Stimulated activated CD4-positive, alpha-beta T cell treated with anti-CD3 and anti-CD28 coated beads, Interleukin-15, amount 100 ng/mL, for 1 hour (primary cell): ENCODE data around the gene CCDC97.
"Not testable (repeated sequence)": the region's sequence is repeated elsewhere in the genome, so short reads cannot be mapped to it uniquely, and the experiment has no call there.

Experiments used
- DNase-seq, 2 donors: peaks; one replicate each; pipeline ENCODE4 v3.0.0-alpha.2; 2020; ENCODE audit warnings: low read depth in 1 of 2, low spot score in 1 of 2

The CCDC97 gene

GRCh38 chr19:41332468-41332867, 22.5 kb downstream of the CCDC97 start:
- no peak for DNase-seq

- no peak for DNase-seq
Measured at GRCh38 chr19:41334793-41335192, 24.8 kb downstream of the CCDC97 start.

GRCh38 chr19:41335467-41335866, 25.5 kb downstream of the CCDC97 start:
- DNase-seq, result no peak

DNA sequence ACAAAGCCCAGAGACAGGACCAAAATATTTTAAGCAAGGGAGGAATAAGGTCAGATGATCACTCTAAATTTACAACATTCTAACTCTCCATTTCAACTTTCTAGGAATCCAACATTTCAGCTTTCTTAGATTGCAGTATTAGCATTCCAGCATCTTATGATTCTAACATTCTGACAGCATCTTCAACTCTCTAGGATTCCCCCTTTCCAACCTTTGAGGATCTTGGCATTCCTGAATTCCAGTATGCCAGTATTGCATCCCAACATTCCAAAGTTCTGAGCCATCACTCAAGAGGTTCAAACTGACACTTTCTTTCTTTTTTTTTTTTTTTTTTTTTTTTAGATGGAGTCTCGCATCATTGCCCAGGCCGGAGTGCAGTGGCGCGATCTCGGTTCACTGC, 30.0 kb downstream of the CCDC97 start:
- DNase-seq, result no peak

- DNase-seq, result no peak
Measured at GRCh38 chr19:41341669-41342490, 31.9 kb downstream of the CCDC97 start.

GRCh38 chr19:41344162-41344561, 34.2 kb downstream of the CCDC97 start:
- DNase-seq, result no peak

DNA sequence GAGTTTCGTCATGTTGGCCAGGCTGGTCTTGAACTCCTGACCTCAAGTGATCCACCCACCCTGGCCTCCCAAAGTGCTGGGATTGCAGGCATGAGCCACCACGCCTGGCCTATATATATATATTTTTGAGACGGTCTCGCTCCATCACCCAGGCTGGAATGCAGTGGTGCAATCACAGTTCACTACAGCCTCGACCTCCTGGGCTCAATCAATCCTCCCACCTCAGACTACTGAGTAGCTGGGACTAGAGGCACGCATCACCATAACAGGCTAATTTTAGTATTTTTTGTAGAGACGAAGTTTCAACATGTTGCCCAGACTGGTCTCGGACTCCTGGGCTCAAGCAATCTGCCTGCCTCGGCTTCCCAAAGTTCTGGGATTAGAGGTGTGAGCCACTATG, 36.9 kb downstream of the CCDC97 start:
- DNase-seq, result not testable (repeated sequence)

- DNase-seq, result no peak
Measured at GRCh38 chr19:41350735-41351338, 40.9 kb downstream of the CCDC97 start.

- peak; percentile 57 to 73 for DNase-seq
Measured at GRCh38 chr19:41351339-41352245, 41.6 kb downstream of the CCDC97 start.

- no peak for DNase-seq
Measured at GRCh38 chr19:41352279-41352608, 42.3 kb downstream of the CCDC97 start.

DNA sequence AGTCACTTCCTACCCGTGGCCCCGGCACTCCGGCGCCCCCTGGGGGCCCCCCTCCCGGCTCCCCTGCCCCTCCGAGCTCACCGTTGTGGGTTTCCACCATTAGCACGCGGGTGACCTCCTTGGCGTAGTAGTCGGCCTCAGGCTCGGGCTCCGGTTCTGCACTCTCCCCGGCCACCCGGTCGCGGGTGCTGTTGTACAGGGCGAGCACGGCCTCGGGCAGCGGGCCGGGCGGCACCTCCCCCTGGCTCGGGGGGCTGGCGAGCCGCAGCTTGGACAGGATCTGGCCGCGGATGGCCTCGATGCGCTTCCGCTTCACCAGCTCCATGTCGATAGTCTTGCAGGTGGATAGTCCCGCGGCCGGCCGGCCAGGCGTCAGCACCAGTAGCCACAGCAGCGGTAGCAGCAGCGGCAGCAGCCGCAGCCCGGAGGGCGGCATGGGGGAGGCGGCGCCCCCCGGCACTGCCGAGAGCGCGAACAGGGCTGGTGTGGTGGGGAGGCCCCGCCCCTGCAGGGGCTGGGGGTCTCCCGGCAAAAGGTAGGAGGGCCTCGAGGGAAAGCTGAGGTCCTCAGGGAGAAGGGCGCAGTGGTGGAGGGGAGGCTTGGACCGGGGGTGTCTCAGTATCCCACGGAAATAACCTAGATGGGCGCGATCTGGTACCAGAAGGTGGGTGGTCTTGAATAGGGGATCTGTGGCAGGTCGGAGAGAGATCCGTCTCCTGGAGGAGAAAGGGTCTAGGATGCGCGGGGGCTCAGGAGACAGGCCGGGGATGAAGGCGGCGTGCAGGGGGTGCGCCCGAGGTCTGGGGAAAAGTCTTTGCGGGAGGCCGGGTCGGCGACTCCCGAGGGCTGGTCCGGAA, 42.9 kb downstream of the CCDC97 start:
- DNase-seq, result peak; percentile 66 to 73

DNA sequence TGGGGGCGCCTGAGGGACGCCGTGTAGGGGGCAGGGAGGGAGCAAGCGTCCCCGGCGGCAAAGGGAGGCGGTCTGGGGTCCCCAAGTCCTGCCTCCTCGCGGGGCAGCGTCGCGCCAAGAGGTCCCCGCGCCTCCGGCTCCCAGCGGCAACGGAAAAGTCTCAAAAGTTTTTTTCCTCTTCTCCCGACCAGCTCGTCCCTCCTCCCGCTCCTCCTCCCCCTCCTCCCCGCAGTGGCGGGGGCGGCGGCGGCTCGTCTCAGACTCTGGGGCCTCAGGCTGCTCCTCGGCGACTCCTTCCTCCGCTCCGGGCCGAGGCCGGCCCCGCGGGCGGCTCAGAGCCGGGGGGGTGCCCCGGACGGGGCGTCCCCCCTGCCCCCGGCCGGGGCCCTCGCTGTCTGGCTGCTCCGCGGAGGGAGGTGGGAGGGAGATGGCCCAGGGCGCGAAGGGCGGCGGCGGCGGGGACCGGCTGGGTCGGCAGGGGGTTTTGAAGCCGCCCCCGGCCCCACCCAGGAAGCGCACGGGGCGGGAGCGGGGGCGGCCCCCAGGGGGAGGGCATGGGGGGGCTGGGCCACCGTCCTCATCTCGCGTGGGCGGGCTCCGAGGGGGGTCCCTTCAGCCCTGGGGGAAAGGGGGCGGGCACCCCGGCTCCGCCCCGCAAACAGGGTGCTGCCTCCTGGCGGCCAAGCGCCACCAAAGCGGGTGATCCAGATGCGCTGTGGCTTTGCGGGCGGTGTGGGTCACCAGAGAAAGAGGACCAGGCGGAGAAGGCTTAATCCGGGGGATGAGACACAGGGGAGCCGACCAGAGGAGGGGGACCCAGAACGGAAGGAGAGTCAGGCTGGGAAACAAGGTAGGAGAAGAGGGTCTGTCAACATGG, 43.7 kb downstream of the CCDC97 start, which contains the start of gene TGFB1:
Gene TGFB1 (minus strand): TSS at position 457 of the 877 bp plus-strand sequence. CDS start 878 bp downstream, outside the sequence.
- DNase-seq, result peak; percentile 86 to 91

- DNase-seq, result no peak
Measured at GRCh38 chr19:41354343-41354953, 44.5 kb downstream of the CCDC97 start.

DNA sequence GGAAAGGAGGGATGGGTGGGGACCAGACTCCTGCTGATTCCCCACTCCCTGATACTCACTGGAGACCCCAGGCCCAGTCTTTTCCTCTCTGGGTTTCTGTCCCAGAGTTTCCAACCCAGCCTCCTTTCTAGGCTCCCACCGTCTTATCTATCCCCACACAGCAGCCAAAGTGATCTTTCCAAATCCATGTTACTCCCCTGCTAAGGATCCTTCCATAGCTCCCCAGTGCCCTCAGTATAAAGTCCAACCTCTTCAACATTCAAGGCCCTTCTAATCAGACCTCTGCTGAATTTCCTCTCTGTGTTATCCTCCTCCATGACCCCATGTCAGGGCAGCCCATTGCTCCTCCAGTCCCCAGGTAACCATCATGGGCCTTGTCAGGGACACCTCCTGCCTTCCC, 45.1 kb downstream of the CCDC97 start:
- no peak for DNase-seq

- DNase-seq, result no peak
Measured at GRCh38 chr19:41355802-41356201, 45.8 kb downstream of the CCDC97 start.

- no peak for DNase-seq
Measured at GRCh38 chr19:41356984-41357739, 47.2 kb downstream of the CCDC97 start.

GRCh38 chr19:41357746-41358145, 47.8 kb downstream of the CCDC97 start:
- DNase-seq, result no peak

DNA sequence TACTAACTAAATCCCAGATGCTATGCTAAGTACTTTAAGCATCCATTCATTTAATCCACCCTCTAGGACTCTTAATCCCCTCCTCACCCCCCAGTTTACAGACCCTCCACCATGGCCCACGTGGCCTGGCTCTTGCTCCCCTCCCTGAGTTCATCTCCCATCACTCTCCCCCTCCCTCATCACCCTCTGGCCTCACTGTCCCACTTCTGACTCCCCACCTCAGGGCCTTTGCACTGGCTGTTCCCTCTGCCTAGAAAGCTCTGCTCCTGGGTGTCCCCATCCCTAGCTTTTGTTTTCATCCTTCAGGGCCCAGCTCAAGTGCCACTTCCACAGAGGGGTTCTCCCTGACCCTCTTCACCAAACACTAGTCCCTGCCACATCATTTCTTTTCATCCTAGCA, 49.8 kb downstream of the CCDC97 start:
- DNase-seq, result no peak
